ENCODE data around the gene ARIH2. TPM values are rescaled to one million over a fixed set of nuclear protein-coding genes. Genes with fewer than 3 reads are reported as not detected.

ARIH2 gene
- total RNA-seq, 3 donors from 2014 or later: 70.7 to 111 (median 100.0) TPM

- Histone ChIP-seq H3K27ac (peak overlapping the region; percentile 100), H3K9me3 (no peaks in the 10 kb centered on the region), H3K27me3 (no peaks in the 10 kb centered on the region), H3K4me1 (peaks cover 16 to 17% of the 10 kb centered on the region in 2 donors), H3K4me3 (peak overlapping the region; percentile 96 to 99 (median 98)), H3K36me3 (peaks cover 5% of the 10 kb centered on the region)
- TF ChIP-seq POLR2AphosphoS5 (IDR thresholded peaks at IDR 0.05): no peak
- DNase-seq (ENCODE audit: low spot score in 2 of 2): no peak
- intact Hi-C loops (cut with DNase I; ENCODE audit: low total_unique reads): no loop called here
Measured at GRCh38 chr3:49019941-49020329, 101.3 kb downstream of the ARIH2 start.

DNA sequence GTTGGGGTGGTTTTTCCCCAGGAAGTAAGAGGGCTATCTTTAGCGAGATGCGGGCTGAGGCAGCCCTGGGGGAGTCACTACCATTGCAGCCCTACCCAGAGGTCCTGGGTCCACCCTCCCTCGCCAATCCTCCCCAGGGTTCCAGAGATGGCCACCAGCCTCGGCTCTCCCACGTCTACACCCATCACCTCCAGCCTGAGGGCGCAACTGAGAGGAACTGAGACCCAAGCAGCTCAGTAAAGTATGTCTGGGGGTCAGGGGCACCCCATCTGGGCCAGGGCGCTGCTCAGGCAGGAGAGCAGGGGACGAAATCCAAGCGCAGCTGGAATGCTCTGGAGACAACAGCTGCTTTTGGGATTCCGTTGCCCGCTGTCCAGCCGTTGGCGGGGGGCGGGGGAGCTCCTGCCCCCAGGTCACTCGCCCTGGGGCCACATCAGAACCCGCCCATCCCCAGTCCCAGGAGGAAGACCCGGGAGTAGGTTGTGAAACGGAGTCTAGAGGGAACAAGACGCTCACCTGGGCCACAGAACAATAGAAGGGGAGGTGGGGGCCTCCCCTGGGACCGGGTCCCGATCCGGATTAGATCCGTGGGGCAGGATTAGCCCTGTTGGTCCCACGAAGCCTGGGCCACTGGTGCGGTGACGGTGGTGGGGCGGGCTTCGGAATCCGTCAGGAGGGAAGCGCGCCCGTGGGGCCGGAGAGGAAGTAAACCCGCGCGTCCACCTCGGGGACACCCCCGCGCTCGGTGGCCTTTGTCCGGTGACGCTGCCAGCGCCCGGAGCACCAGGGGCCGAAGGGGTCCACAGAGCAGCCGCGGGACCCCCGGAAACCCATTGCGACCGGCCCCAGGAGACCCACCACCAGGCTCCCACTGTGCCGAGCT lies 101.9 kb downstream of the ARIH2 start:
- intact Hi-C loops (cut with DNase I; ENCODE audit: low total_unique reads): no loop called here
- H3K36me3 ChIP-seq: peaks cover 4% of the 10 kb centered on the region
- H3K4me1 ChIP-seq: peaks cover 16 to 17% of the 10 kb centered on the region in 2 donors

DNA sequence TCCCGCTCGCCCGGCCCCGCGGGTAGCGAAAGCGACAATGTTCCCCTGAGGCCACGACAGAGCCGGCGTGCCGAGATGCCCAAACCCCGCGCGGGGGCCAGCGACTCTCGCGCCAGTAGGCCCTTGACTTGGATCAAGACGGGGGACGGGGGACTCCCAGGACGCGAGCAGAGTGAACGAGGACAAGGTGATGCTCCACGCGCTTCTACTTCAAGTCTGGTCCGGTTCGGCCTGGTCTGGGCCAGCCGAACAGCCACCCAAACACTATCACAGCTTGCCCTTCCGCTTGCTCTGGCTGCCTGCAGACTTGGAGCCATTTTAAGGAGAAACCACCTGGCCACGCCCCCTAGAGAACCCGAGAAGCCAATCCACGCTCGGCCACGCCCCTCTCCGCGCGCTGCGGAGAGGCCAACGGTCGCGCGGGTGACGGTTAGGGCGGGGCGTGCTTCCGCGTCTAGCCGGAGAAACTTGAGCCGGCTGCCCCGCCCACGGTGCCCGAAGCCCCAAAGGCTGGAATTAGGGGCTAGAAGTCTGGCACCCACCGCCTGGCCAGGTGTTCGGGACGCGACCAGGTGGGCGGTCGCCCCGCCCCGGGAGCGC lies 102.7 kb downstream of the ARIH2 start:
- intact Hi-C loops (cut with DNase I; ENCODE audit: low total_unique reads): no loop called here
- H3K9me3 ChIP-seq: no peaks in the 10 kb centered on the region
- peak overlapping the region; percentile 100 for H3K27ac ChIP-seq
- peak; percentile 99 for DNase-seq (ENCODE audit: low spot score in 2 of 2)
- peaks cover 16 to 17% of the 10 kb centered on the region in 2 donors for H3K4me1 ChIP-seq
- H3K4me3 ChIP-seq: peak overlapping the region; percentile 96 to 99 (median 98)
- peaks cover 4% of the 10 kb centered on the region for H3K36me3 ChIP-seq
- no peaks in the 10 kb centered on the region for H3K27me3 ChIP-seq
- TF ChIP-seq CTCF (IDR thresholded peaks at IDR 0.05): no peak
- peak; percentile 99 for TF ChIP-seq POLR2A (IDR thresholded peaks at IDR 0.05)
- peak; percentile 98 to 99 (median 98) for TF ChIP-seq POLR2AphosphoS5 (IDR thresholded peaks at IDR 0.05)

More for the DNA sequence above, 101.9 kb downstream of the ARIH2 start:
- Histone ChIP-seq H3K4me3 (peak overlapping the region; percentile 96 to 99 (median 98)), H3K27me3 (no peaks in the 10 kb centered on the region), H3K27ac (peak overlapping the region; percentile 100), H3K9me3 (no peaks in the 10 kb centered on the region)
- TF ChIP-seq POLR2AphosphoS5 (IDR thresholded peaks at IDR 0.05): no peak
- no peak for TF ChIP-seq CTCF (IDR thresholded peaks at IDR 0.05)
- no peak for TF ChIP-seq POLR2A (IDR thresholded peaks at IDR 0.05)
- peak; percentile 51 to 66 for DNase-seq (ENCODE audit: low spot score in 2 of 2)

- H3K4me1 ChIP-seq: peaks cover 16 to 17% of the 10 kb centered on the region in 2 donors
- peaks cover 4% of the 10 kb centered on the region for H3K36me3 ChIP-seq
- H3K9me3 ChIP-seq: no peaks in the 10 kb centered on the region
- peak within 1 kb of the TSS; percentile 100 for H3K27ac ChIP-seq
- intact Hi-C loops (cut with DNase I; ENCODE audit: low total_unique reads): no loop called here
- H3K27me3 ChIP-seq: no peaks in the 10 kb centered on the region
- DNase-seq (ENCODE audit: low spot score in 2 of 2): peak; percentile 90 to 95
- TF ChIP-seq CTCF (IDR thresholded peaks at IDR 0.05) (peak; percentile 86 to 99 (median 98)), POLR2A (IDR thresholded peaks at IDR 0.05) (peak; percentile 55), POLR2AphosphoS5 (IDR thresholded peaks at IDR 0.05) (peak; percentile 85 to 92 (median 88))
- H3K4me3 ChIP-seq: peak within 1 kb of the TSS; percentile 96 to 99 (median 98)
Measured at GRCh38 chr3:49021813-49022687, 103.4 kb downstream of the ARIH2 start, which contains the start of gene NDUFAF3. NDUFAF3 (plus strand) TSS chr3:49022121; CDS start chr3:49022145, 24 bp downstream.

- Histone ChIP-seq H3K9me3 (no peaks in the 10 kb centered on the region), H3K27ac (peak overlapping the region; percentile 100), H3K4me3 (peak overlapping the region; percentile 96 to 99 (median 98)), H3K36me3 (peaks cover 4% of the 10 kb centered on the region), H3K4me1 (peaks cover 10 to 17% of the 10 kb centered on the region in 2 donors), H3K27me3 (no peaks in the 10 kb centered on the region)
- TF ChIP-seq POLR2A (IDR thresholded peaks at IDR 0.05) (no peak), CTCF (IDR thresholded peaks at IDR 0.05) (no peak)
- no peak for DNase-seq (ENCODE audit: low spot score in 2 of 2)
- intact Hi-C loops (cut with DNase I; ENCODE audit: low total_unique reads): no loop called here
Measured at GRCh38 chr3:49022688-49023171, 104.1 kb downstream of the ARIH2 start.

Measured in breast epithelium (tissue), 4 donors.